IPS DF 6.9 (cell line): ENCODE results near the gene CNTNAP2.

Experiments used
- DNase-seq: peaks from one replicate; pipeline ENCODE4 v3.0.0-alpha.2; 2013; ENCODE audit warnings: low read depth, low spot score
- H3K27ac ChIP-seq: one replicate; pipeline ENCODE4 v1.5.1; 2013; ENCODE audit warnings: low read length, control low read depth
- H3K27me3 ChIP-seq: 2 replicates; pipeline ENCODE4 v1.6.1; 2013; ENCODE audit warnings: mild to moderate bottlenecking, low read length; ENCODE audit not compliant: control insufficient read depth, insufficient read depth
- H3K36me3 ChIP-seq: 2 replicates; pipeline ENCODE4 v1.6.1; 2013; ENCODE audit warnings: low read length; ENCODE audit not compliant: control insufficient read depth, insufficient read depth
- H3K4me1 ChIP-seq: 2 replicates; pipeline ENCODE4 v1.6.1; 2013; ENCODE audit warnings: low read length; ENCODE audit not compliant: control insufficient read depth, insufficient read depth
- H3K4me3 ChIP-seq: 2 replicates; pipeline ENCODE4 v1.5.1; 2013; ENCODE audit warnings: mild to moderate bottlenecking, low read length
- H3K9me3 ChIP-seq: 2 replicates; pipeline ENCODE4 v1.6.1; 2013; ENCODE audit warnings: low read length, inconsistent platforms; ENCODE audit not compliant: control insufficient read depth, insufficient read depth
- WGBS: extraction: QIAGEN DNeasy Blood & Tissue Kit; methylation state at CpG from one replicate; pipeline ENCODE4 v1.1.7; 2013; ENCODE audit warnings: mixed read lengths, missing lambda C conversion rate; ENCODE audit not compliant: insufficient read length, insufficient coverage; 5-methylcytosine and 5-hydroxymethylcytosine counted together

CNTNAP2 gene

GRCh38 chr7:146116521-146117222 is at the start of gene CNTNAP2:
TSS of gene CNTNAP2 (plus strand) at chr7:146116801. CDS start at chr7:146116877, 76 bp downstream.
- Histone ChIP-seq H3K4me1 (no peaks in the 10 kb centered on the region), H3K27ac (no peak within 1 kb of the TSS), H3K4me3 (peak within 1 kb of the TSS; percentile 73), H3K9me3 (no peaks in the 10 kb centered on the region), H3K36me3 (no peaks in the 10 kb centered on the region), H3K27me3 (no peaks in the 10 kb centered on the region)
- no CpG with 5 or more reads among the region's 42 CpGs for WGBS
- DNase-seq, result no peak

GRCh38 chr7:146067880-146068279 is 48.7 kb upstream of the CNTNAP2 start:
- no peaks in the 10 kb centered on the region for H3K9me3 ChIP-seq
- no peak for DNase-seq
- no CpG with 5 or more reads among the region's 3 CpGs for WGBS

GRCh38 chr7:146074195-146074765 is 42.3 kb upstream of the CNTNAP2 start:
- Histone ChIP-seq H3K4me3 (no peak overlapping the region), H3K36me3 (no peaks in the 10 kb centered on the region), H3K4me1 (no peaks in the 10 kb centered on the region), H3K27ac (no peak overlapping the region), H3K9me3 (no peaks in the 10 kb centered on the region), H3K27me3 (no peaks in the 10 kb centered on the region)
- no CpG with 5 or more reads among the region's 6 CpGs for WGBS
- no peak for DNase-seq

More at GRCh38 chr7:146067880-146068279, 48.7 kb upstream of the CNTNAP2 start:
- Histone ChIP-seq H3K4me1 (no peaks in the 10 kb centered on the region), H3K4me3 (no peak overlapping the region), H3K27me3 (no peaks in the 10 kb centered on the region), H3K36me3 (no peaks in the 10 kb centered on the region), H3K27ac (no peak overlapping the region)

- Histone ChIP-seq H3K4me3 (no peak overlapping the region), H3K27ac (no peak overlapping the region), H3K9me3 (no peaks in the 10 kb centered on the region), H3K27me3 (no peaks in the 10 kb centered on the region), H3K36me3 (no peaks in the 10 kb centered on the region), H3K4me1 (no peaks in the 10 kb centered on the region)
- WGBS, result no CpG with 5 or more reads among the region's 2 CpGs
- DNase-seq, result no peak
Measured at GRCh38 chr7:146076344-146076743, 40.3 kb upstream of the CNTNAP2 start.

GRCh38 chr7:146084086-146084485 is 32.5 kb upstream of the CNTNAP2 start:
- no peak for DNase-seq
- no CpG with 5 or more reads among the region's 6 CpGs for WGBS

GRCh38 chr7:146090023-146090645 is 26.5 kb upstream of the CNTNAP2 start:
- DNase-seq, result peak; percentile 7
- H3K27me3 ChIP-seq, result no peaks in the 10 kb centered on the region
- H3K36me3 ChIP-seq, result no peaks in the 10 kb centered on the region
- no peak overlapping the region for H3K4me3 ChIP-seq
- H3K4me1 ChIP-seq, result no peaks in the 10 kb centered on the region
- WGBS, result no CpG with 5 or more reads among the region's 4 CpGs
- H3K27ac ChIP-seq, result no peak overlapping the region
- H3K9me3 ChIP-seq, result no peaks in the 10 kb centered on the region

More at GRCh38 chr7:146084086-146084485, 32.5 kb upstream of the CNTNAP2 start:
- H3K4me3 ChIP-seq, result no peak overlapping the region
- H3K4me1 ChIP-seq, result no peaks in the 10 kb centered on the region
- no peaks in the 10 kb centered on the region for H3K9me3 ChIP-seq
- H3K27me3 ChIP-seq, result no peaks in the 10 kb centered on the region
- no peak overlapping the region for H3K27ac ChIP-seq
- H3K36me3 ChIP-seq, result no peaks in the 10 kb centered on the region

- no CpG with 5 or more reads among the region's 4 CpGs for WGBS
- no peak overlapping the region for H3K27ac ChIP-seq
- no peak for DNase-seq
- no peaks in the 10 kb centered on the region for H3K4me1 ChIP-seq
- no peaks in the 10 kb centered on the region for H3K9me3 ChIP-seq
- no peak overlapping the region for H3K4me3 ChIP-seq
- H3K36me3 ChIP-seq, result no peaks in the 10 kb centered on the region
- no peaks in the 10 kb centered on the region for H3K27me3 ChIP-seq
Measured at GRCh38 chr7:146094356-146094755, 22.2 kb upstream of the CNTNAP2 start.

- H3K36me3 ChIP-seq, result no peaks in the 10 kb centered on the region
- DNase-seq, result peak; percentile 66
Measured at GRCh38 chr7:146096994-146097393, 19.6 kb upstream of the CNTNAP2 start.

GRCh38 chr7:146106319-146106718 is 10.3 kb upstream of the CNTNAP2 start:
- no peak overlapping the region for H3K4me3 ChIP-seq
- no peak overlapping the region for H3K27ac ChIP-seq
- no peaks in the 10 kb centered on the region for H3K27me3 ChIP-seq
- WGBS, result no CpG with 5 or more reads among the region's 3 CpGs
- H3K4me1 ChIP-seq, result no peaks in the 10 kb centered on the region
- H3K9me3 ChIP-seq, result no peaks in the 10 kb centered on the region
- H3K36me3 ChIP-seq, result no peaks in the 10 kb centered on the region
- no peak for DNase-seq

More at GRCh38 chr7:146096994-146097393, 19.6 kb upstream of the CNTNAP2 start:
- H3K27me3 ChIP-seq, result no peaks in the 10 kb centered on the region
- H3K9me3 ChIP-seq, result no peaks in the 10 kb centered on the region
- H3K4me3 ChIP-seq, result no peak overlapping the region
- WGBS, result no CpG with 5 or more reads among the region's 5 CpGs
- no peaks in the 10 kb centered on the region for H3K4me1 ChIP-seq
- H3K27ac ChIP-seq, result no peak overlapping the region

- H3K27me3 ChIP-seq, result no peaks in the 10 kb centered on the region
- no CpG with 5 or more reads among the region's 1 CpG for WGBS
- no peaks in the 10 kb centered on the region for H3K4me1 ChIP-seq
- H3K27ac ChIP-seq, result no peak overlapping the region
- H3K4me3 ChIP-seq, result no peak overlapping the region
- no peak for DNase-seq
- H3K9me3 ChIP-seq, result no peaks in the 10 kb centered on the region
- no peaks in the 10 kb centered on the region for H3K36me3 ChIP-seq
Measured at GRCh38 chr7:146112755-146113154, 3.8 kb upstream of the CNTNAP2 start.
